GM19438 (cell line): ENCODE measurements around the gene NEURL4.
A peak's percentile ranks its signal among the peaks of the same experiment; 100 is the strongest.

Source experiments
- ATAC-seq: cut with Tn5 transposase; IDR thresholded peaks from one replicate; pipeline ENCODE4 v1.9.1; 2021; ENCODE audit warnings: low read depth; ENCODE audit not compliant: unreplicated experiment

Gene NEURL4

GRCh38 chr17:7306911-7307685 is 22.0 kb downstream of the NEURL4 start, which contains the start of gene EIF5A:
Gene EIF5A, plus strand, starts transcription at chr17:7307628. Its CDS starts 2,008 bp downstream, at chr17:7309636.
- peak; percentile 63 for ATAC-seq

GRCh38 chr17:7304179-7304578 is 25.0 kb downstream of the NEURL4 start:
- ATAC-seq, result no peak

GRCh38 chr17:7296189-7296861 is 32.8 kb downstream of the NEURL4 start:
- ATAC-seq, result no peak

GRCh38 chr17:7295230-7296180 is 33.6 kb downstream of the NEURL4 start:
- no peak for ATAC-seq

- no peak for ATAC-seq
Observed at GRCh38 chr17:7294614-7295153, 34.5 kb downstream of the NEURL4 start, which contains the start of gene YBX2. Gene YBX2, minus strand, starts transcription at chr17:7294639. Its CDS starts 139 bp downstream, at chr17:7294500.

GRCh38 chr17:7293816-7294613 is 35.1 kb downstream of the NEURL4 start:
- ATAC-seq, result no peak

- ATAC-seq, result no peak
Observed at GRCh38 chr17:7293159-7293558, 36.0 kb downstream of the NEURL4 start.

GRCh38 chr17:7292729-7293128 is 36.4 kb downstream of the NEURL4 start:
- ATAC-seq, result no peak

GRCh38 chr17:7292194-7292593 is 36.9 kb downstream of the NEURL4 start:
- no peak for ATAC-seq

GRCh38 chr17:7290685-7291084 is 38.5 kb downstream of the NEURL4 start:
- no peak for ATAC-seq

- ATAC-seq, result no peak
Observed at GRCh38 chr17:7290166-7290565, 39.0 kb downstream of the NEURL4 start.

DNA sequence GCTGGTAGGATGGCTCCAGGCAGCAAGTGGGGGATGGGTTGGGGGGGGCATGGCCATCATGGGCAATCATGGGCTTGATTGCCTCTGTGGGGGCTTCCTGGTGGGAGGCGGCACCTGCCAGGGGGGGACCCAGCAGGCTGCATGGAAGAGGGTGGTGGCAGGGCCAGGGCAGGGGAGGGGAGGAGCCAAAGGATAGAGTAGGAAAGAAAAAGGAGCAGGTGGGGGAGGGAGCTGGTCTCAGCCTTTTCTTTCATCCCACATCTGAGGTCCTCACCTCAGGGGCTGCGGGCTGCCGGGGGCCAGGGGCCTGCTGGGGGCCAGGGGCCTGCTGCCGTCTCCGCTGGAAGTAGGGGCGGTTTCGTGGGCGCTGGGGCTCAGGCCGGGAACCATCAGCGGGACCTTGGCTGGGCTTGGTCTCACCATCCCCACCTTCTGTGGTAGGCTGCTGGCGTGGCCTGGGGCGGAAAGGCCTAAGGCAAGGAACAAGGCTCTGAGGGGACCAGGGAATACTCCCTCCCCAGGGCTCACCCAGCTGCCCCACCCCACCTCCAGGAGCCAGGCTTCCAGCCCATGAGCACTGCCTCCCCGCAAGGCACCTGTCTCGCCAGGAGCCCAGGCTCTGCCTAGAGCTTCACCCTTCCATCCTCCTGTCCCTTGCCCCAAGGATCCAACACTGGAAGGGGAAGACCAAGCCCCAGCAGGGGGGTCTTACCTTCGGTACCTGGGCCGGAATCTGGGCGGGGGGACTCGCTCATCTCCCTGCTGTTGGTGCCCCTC is 39.7 kb downstream of the NEURL4 start:
- ATAC-seq, result no peak

GRCh38 chr17:7285679-7286078 is 43.5 kb downstream of the NEURL4 start:
- no peak for ATAC-seq

- ATAC-seq, result no peak
Observed at GRCh38 chr17:7284911-7285310, 44.2 kb downstream of the NEURL4 start.

- ATAC-seq, result no peak
Observed at GRCh38 chr17:7283471-7284216, 45.5 kb downstream of the NEURL4 start.

DNA sequence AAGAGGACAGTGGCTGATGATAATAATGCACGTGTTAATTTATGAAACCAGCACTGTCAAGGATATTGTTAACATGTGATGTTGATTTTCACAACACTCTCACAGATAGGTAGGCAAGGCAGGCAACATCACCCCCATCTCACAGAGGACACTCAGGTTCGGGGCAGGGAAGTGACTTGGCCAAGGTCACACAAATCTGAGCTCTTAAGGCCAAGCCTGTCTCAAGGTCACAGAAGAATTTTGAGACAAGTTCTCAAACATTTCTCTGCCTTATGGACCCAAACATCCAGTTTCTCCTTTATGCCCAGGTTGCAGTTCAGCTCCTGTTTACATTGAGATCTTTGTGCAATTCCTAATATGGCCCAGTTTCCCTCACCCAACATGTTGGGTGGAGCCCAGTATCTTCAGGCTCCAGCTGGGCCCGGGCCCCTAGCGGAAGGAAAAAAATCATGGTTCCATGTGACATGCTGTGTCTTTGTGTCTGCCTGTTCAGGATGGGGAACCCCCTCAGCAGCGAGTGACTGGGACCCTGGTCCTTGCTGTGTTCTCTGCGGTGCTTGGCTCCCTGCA is 46.3 kb downstream of the NEURL4 start:
- ATAC-seq, result no peak

GRCh38 chr17:7281953-7282751 is 47.0 kb downstream of the NEURL4 start:
- ATAC-seq, result no peak
